GM18526 (cell line): ENCODE measurements around the gene MOSMO.

Experiments used
- POLR2A ChIP-seq: IDR thresholded peaks from 3 replicates; pipeline ENCODE4 v1.6.1; 2011; ENCODE audit not compliant: insufficient read length; ENCODE audit errors: extremely low read depth

Gene MOSMO

DNA sequence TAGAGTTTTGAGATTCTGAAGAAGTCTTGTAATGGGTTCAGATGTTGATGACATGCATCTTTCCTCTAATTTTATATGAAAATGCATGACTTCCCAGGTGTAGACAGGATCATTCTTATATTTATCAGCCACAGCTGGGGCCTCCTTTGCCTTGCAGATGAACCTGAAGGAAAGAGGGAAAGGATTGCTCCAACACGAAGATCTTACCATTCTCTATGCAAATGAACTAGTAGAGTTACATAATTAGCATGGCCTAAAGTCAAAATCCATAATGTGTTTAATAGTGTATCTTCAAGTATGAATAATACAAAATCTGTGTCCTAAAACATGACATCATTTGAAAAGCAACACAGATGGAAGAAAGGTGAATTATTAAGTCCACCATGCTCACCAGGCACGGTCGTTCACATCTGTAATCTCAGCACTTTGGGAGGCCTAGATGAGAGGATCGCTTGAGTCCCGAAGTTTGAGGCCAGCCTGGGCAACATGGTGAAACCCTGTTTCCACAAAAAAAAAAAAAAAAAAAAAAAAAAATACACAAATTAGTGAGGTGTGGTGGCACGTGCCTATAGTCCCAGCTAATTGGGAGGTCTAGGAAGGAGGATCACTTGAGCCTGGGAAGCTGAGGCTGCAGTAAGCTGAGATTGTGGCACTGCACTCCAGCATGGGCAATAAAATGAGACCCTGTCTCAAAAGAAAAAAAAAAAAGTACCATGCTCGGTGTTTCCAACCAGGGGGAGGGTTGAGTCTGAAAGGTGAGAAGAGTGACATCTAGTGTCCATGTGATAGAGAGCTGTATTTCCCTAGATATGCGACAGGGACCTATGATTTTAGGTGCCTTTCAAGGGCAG lies 90.7 kb downstream of the MOSMO start:
- TF ChIP-seq POLR2A, result no peak

DNA sequence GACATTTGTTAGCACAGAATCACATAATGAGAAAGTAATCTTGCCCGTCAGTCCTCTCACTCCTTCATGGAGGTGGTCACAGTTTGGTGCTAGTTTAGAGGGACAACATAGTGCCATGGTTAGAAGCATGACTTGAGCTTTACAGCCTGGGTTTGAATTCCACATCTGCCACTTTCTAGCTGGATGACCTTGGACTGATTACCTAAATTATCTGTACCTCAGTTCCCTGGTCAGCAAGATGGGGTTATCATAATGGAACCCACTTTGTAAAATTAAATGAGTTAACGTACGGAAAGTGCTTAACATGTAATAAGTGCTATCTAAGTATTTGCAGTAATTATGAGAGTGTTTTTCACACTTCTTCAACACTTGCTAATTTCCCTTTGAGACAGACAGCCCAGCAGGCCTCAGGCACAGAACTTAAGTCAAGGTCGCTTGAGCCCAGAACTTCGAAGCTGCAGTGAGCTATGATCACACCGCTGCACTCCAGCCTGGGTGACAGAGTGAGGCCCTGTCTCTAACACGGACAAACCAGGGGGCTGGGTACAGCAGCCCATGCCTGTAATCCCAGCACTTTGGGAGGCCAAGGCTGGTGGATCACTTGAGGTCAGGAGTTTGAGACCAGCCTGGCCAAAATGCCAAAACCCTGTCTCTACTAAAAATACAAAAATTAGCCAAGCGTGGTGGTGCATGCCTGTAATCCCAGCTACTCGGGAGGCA lies 91.5 kb downstream of the MOSMO start:
- TF ChIP-seq POLR2A, result no peak

DNA sequence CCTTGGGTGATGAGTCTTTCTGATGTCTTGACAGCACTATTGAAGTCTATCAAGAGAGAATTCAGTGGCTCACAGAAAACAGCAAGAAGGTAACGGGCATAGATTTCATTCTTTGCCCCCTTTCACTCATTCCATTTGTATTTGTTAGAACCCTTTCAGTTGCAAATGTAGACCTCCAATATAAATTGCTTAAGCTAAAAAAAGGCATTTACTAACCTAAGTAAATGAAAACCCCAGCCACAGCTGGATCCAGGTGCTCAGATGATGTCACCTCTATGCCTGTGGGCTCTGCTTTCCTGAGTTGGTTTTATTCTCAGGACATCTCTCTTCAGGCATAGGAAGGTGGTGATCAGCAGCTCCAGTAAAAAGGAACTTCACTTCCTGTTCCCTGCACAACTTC lies 95.5 kb downstream of the MOSMO start:
- no peak for TF ChIP-seq POLR2A

DNA sequence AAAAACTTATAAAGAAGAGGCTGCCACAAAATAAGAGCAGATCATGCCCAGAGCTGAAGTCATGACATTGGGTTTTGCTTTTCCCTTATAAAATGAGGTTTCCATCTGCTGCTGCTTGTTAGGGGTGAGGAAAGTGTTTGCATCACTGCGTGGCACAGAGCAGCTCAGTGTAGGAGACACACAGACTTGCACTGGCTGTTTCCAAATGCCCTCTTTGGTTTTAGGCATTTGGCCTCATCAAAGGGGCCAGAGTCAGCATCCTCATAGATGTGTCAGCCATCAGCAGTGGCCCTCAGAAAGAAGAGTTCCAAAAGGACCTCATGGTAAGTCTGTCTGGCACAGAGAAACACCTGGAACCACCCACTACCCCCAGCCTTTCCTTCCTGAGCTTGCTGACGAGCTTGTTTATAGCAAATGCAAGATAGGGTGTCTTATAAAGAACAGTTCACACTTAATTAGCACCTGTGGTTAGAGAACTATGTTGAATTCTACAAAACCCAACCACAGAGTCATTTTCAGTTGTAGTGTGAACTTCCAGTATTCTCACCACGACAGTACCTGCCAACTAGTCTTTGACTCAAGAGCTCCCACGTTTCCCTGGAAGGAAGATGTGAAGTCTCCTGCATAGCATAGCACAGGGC lies 101.5 kb downstream of the MOSMO start:
- no peak for TF ChIP-seq POLR2A

DNA sequence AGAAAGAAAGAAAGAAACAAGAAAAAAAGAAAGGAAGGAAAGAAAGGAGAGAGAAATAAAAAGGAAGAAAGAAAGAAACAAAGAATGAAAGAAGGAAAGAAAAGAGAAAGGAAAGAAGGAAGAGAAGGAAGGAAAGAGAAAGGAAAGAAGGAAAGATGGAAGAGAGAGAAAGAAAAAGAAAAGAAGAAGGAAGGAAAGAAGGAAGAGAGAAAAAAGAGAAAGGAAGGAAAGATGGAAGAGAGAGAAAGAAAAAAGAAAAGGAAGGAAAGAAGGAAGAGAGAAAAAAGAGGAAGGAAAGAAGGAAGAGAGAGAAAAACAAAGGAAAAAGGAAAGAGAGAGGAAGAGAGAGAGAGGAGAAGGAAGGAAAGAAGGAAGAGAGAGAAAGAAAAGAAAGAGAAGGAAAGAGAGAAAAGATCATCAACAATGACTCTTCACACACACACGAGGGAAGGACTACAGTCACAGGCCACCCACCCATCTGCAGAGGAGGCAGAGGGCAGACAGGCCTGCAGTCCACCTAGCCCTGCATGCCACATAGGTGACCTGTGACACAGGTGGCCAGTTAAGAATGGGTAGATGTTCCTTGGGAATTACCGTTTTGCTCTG lies 108.3 kb downstream of the MOSMO start:
- TF ChIP-seq POLR2A, result no peak

DNA sequence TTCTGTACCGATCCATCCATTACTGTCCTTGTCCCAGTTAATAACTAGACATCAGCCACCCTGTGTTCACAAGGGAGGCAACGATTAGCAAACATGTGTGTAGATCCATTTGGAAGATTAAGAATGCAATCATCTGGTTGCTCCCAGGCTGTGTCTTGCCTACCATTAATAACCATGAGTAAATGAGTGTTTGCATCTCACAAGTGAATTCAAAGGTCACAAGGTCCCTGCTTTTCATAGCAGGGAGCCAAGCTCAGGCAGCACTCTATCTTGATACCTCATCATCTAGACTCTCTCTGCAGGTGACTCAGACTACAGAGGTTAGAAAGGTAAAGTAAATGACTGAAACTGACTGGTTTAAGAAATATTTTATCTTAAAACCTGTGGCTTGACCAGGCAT lies 109.7 kb downstream of the MOSMO start:
- TF ChIP-seq POLR2A, result no peak

DNA sequence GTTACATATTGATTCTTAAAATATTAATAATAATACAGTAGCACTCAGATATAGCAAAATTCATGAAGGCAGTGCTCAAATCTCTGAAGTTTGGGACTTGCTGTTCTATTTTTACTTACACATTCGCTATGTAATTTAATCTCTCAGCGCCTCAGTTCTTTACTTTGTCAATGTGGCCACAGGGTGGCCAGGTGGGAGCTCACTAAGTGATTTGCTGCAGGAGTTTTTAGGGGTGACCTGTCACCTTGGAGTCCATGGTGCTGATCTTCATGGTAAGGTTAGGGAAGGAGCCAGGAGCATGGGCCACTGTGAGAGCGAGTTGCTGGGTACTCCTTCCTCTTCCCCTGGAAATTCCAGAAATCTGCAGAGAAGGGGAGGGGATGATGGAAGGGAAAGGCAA lies 112.5 kb downstream of the MOSMO start:
- TF ChIP-seq POLR2A, result no peak

DNA sequence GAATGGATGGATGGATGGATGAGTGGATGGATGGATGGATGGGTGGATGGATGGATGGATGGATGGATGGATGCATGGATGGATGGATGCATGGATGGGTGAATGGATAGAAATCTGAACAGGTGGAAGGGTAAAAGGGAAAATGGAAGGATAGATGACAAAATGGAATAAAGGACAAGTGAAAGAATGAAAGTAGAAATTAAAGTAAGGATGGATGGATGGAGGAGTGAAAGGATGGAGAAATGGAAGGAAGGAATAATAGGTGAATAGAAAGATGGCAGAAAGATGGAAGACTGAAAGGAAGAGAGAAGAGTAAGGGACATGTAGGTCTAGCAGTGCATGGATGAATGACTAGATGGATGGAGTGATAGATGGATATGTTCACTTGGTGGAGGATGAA lies 114.3 kb downstream of the MOSMO start:
- no peak for TF ChIP-seq POLR2A

DNA sequence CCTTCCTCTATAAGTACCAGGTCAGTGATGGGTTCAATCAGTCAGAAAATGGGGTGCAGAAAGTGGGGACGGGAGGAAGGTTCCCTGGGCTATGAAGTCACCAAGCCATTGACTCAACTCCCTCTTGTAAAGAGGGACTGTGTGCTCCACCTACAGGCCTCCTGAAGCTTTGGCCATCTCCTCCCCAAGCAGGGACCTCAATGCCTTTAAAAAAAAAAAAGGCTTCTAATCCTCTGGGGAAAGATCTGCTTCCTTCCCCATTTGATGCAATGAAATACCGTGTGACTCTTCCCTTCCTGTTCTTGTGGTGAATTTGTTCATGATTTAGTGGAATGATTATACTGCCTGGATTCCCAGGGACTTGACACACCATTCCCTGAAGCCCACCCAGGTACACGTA lies 115.2 kb downstream of the MOSMO start:
- no peak for TF ChIP-seq POLR2A

DNA sequence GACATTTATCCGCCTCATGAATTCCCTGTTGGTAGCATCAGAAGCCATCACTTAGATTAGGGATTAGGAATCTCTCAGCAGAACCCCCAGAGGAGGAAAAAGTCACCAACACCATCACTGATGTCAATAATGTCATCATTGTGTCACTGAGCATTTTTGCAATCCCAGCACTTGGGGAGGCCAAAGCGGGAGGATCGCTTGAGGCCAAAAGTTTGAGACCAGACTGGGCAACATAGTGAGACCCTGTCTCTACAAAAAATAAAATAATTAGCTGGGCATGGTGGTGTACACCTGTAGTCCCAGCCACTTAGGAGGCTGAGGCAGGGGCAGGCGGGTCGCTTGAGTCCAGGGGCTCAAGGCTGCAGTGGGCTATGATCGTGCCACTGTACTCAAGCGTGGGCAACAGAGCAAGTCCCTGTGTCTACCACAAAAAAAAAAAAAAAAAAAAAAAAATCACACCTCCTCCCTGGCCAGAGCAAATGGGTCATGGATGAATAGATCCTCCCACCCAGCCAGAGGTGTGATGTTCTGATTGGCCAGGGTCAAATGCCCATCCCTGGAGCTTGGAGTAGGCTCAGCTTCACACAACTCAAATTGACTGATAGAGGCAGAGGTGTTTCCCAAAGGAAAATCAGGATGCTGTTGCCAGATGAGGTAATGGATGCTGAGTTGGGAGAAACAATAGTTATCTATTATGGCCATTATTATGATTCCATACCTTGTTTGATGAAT lies 116.0 kb downstream of the MOSMO start:
- TF ChIP-seq POLR2A, result no peak

DNA sequence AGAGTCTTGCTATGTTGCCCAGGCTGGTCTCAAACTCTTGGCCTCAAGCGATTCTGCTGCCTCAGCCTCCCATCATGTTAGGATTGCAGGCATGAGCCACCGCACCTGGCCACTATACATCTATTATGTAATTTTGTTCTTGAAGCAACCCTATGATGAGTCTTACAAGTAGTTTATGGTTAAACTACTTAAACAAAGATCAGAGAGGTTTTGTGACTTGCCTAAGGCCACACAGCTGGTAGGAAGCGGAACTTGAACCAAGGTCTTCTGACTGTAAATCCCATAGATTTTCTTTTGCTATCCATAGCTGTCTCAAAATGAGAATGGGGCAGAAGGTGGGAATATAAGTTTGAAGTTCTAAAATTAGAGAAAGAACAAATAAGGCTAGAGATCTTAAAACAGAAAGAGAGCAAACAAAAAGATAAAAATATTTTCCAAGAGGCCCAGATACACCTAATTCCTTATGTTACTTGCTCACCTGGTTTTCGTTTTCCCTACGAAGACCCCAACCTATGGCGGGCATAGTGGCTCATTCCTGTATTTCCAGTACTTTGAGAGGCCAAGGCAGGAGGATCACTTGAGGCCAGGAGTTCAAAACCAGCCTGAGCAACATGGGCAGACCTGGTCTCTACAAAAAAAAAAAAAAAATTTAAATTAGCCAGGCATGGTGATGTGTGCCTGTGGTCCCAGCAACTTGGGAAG lies 116.8 kb downstream of the MOSMO start:
- TF ChIP-seq POLR2A, result no peak

DNA sequence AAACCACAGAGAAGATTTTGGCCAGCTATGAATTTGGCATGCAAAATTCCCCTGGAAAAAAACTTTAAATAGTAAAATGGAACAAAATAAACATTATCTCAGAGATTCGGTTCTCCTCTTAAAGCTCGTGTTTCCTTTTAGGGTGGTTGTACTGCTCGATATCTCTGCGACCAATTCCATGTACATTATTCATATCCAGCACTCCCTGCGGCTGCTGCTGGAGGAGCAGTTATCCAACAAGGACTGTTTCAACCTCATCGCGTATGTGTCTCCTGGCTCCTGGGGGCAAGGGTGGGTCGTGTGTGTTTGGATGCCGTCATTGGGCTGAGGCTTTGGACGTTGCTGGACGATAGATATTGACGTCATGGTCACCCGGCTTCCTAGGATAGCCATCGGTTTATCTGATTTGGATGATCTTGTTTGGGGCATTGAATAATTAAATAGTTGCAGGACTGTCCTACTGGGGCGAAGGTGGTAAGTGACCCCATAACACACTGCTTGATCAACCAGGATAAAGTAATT lies 118.2 kb downstream of the MOSMO start:
- no peak for TF ChIP-seq POLR2A

DNA sequence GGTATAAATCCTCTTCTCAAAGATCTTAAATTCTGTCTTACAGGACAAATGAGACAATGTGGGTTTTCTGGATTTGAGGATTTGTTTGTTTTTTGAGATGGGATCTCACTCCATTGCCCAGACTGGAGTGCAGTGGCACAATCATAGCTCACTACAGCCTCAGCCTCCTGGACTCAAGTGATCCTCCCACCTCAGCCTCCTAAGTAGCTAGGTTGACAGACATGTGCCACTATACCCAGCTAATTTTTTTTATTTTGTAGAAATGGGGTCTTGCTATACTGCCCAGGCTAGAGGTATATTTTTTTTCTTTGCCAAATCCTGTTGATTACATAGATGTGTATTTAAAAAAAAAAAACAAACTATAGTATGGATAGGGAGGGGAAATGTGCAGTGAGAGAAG lies 122.6 kb downstream of the MOSMO start:
- TF ChIP-seq POLR2A, result no peak

DNA sequence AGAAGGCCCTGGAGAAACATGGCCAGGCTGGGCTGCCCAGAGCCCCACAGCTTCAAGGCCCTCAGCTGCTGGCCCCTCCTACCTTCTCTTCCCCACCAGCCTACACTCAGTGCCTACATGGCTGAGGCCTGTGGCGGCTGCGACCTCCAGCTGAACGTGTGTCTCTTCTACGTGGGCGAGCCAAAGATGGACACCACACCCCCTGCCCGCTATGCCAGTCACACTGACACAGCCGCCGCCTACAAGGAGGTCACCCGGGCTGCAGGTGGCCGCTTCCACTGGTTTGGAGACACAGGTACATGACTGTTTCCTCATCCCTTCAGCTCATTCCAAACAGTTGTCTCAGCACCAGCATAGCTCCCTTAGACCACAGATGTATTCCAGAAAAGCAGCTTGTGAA lies 124.9 kb downstream of the MOSMO start:
- TF ChIP-seq POLR2A, result no peak
